Mesothelial cell of epicardium (in vitro differentiated cells): ENCODE data around the gene KCTD1. TPM values are rescaled to one million over a fixed set of nuclear protein-coding genes. Genes with fewer than 3 reads are reported as not detected.
A peak's percentile ranks its signal among the peaks of the same experiment; 100 is the strongest.

Source experiments
- DNase-seq, 2 experiments: peaks; one replicate each; pipeline ENCODE4 v3.0.0; 2021; ENCODE audit warnings: low spot score in 2 of 2; ENCODE audit not compliant: unreplicated experiment in 2 of 2
- H3K27ac Mint-ChIP-seq: 2 replicates; pipeline ENCODE4 v1.8.0; 2021; ENCODE audit warnings: mixed read lengths
- H3K27me3 Mint-ChIP-seq: 2 replicates; pipeline ENCODE4 v1.8.0; 2021; ENCODE audit warnings: low read depth, mixed read lengths
- H3K36me3 Mint-ChIP-seq: 2 replicates; pipeline ENCODE4 v1.8.0; 2021; ENCODE audit warnings: mixed read lengths
- H3K4me1 Mint-ChIP-seq: 2 replicates; pipeline ENCODE4 v1.8.0; 2021; ENCODE audit warnings: mixed read lengths
- H3K4me3 Mint-ChIP-seq: 2 replicates; pipeline ENCODE4 v1.8.0; 2021; ENCODE audit warnings: mild to moderate bottlenecking, moderate library complexity, mixed read lengths
- H3K9me3 Mint-ChIP-seq: 2 replicates; pipeline ENCODE4 v1.8.0; 2021; ENCODE audit warnings: mixed read lengths
- total RNA-seq: library from RNA; stranded (reverse); gene quantifications from 3 replicates; pipeline ENCODE4 v1.2.1, GENCODE V29; 2021
- TF ChIP-seq, protein P1 (sequence below): fragments of 200-600 bp; sonication (generic); IDR thresholded peaks from one replicate; pipeline ENCODE4 v1.5.0; 2021; ENCODE audit warnings: antibody characterized with exemption; ENCODE audit not compliant: unreplicated experiment

KCTD1 gene
- total RNA-seq, 1 donor from 2014 or later: 38.5 TPM

DNA sequence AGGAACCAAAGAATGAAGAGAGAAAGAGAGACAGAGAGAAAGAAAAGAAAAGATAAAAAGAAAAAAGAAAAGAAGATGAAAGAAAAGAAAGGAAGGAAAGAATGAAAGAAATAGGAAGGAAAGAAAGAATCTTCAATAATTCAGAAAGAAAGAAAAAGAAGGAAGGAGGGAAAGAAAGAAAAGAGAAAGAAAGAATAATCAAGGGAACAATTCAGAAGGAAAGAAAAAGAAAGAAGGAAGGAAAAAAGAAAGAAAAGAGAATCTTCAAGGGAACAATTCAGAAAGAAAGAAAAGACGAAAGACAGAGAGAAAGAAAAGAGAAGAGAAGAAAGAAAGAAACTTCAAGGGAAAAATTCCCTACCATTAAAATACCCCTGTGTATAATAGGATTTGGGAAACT is 5.6 kb upstream of the KCTD1 start:
- H3K4me1 Mint-ChIP-seq: peaks cover 12% of the 10 kb centered on the region
- peaks cover 37% of the 10 kb centered on the region for H3K27me3 Mint-ChIP-seq
- DNase-seq: no peak
- no peaks in the 10 kb centered on the region for H3K9me3 Mint-ChIP-seq
- no peaks in the 10 kb centered on the region for H3K36me3 Mint-ChIP-seq
- no peak overlapping the region for H3K27ac Mint-ChIP-seq
- no peak overlapping the region for H3K4me3 Mint-ChIP-seq
- TF ChIP-seq, protein P1, sequence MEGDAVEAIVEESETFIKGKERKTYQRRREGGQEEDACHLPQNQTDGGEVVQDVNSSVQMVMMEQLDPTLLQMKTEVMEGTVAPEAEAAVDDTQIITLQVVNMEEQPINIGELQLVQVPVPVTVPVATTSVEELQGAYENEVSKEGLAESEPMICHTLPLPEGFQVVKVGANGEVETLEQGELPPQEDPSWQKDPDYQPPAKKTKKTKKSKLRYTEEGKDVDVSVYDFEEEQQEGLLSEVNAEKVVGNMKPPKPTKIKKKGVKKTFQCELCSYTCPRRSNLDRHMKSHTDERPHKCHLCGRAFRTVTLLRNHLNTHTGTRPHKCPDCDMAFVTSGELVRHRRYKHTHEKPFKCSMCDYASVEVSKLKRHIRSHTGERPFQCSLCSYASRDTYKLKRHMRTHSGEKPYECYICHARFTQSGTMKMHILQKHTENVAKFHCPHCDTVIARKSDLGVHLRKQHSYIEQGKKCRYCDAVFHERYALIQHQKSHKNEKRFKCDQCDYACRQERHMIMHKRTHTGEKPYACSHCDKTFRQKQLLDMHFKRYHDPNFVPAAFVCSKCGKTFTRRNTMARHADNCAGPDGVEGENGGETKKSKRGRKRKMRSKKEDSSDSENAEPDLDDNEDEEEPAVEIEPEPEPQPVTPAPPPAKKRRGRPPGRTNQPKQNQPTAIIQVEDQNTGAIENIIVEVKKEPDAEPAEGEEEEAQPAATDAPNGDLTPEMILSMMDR: no peak

DNA sequence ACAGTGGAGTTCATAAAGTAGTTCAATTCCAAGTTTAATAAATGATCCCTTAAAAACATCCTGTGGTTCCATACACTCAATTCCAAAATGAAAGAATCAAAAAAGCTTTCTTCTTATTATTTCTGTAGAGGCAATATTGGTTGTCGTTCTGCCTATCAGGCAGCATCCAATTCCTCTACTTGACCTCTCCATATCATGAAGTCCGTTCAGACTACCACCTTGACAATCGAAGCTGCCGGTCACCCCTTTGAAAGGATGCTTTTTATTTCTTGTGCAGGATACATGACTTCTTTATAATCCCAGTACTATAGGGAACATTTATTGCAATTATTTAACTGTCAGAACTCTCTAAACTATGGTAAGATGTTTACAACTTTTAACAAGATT is 3.3 kb upstream of the KCTD1 start:
- DNase-seq: no peak
- no peak overlapping the region for H3K27ac Mint-ChIP-seq
- peaks cover 37% of the 10 kb centered on the region for H3K27me3 Mint-ChIP-seq
- no peaks in the 10 kb centered on the region for H3K9me3 Mint-ChIP-seq
- TF ChIP-seq, protein P1: no peak
- H3K36me3 Mint-ChIP-seq: no peaks in the 10 kb centered on the region
- peak overlapping the region; percentile 58 for H3K4me3 Mint-ChIP-seq
- H3K4me1 Mint-ChIP-seq: peaks cover 20% of the 10 kb centered on the region

DNA sequence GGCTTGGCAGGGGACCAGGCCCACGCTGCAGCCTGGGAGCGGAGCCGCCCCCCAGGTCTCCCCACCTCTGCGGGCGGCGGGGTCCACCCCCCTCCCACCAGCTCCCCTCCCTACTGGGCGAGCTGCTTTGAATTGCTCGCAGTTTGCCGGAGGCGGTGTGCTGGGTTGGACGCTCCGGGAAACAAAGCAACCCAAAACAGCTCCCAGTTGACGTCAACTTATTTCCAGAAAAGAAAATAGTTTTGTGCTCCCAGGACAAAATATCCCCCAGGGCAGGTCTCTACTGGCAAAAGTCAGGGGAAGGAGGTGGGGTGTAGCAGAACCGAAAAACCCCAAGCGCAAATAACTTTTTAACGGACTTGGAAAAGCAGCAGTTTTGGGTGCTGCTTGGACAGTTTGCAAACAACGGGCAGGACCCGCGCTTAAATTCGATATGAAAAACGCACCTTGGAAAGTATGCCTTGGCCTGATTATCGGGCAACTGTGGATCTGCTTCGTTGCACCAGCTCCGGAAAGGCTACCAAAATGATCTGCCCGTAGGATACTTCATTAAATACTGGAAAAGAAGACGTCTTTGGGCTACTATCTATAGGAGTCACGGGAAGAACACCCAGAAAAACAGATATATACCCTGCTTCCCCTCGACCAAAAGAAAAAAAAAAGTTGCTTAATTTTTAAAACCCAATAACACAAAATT is 2.8 kb upstream of the KCTD1 start:
- peak; percentile 28 to 62 for DNase-seq
- Mint-ChIP-seq H3K4me1 (peaks cover 26% of the 10 kb centered on the region), H3K36me3 (no peaks in the 10 kb centered on the region), H3K4me3 (peak overlapping the region; percentile 58), H3K27ac (peak overlapping the region; percentile 53), H3K9me3 (no peaks in the 10 kb centered on the region), H3K27me3 (peaks cover 37% of the 10 kb centered on the region)
- TF ChIP-seq, protein P1: no peak

DNA sequence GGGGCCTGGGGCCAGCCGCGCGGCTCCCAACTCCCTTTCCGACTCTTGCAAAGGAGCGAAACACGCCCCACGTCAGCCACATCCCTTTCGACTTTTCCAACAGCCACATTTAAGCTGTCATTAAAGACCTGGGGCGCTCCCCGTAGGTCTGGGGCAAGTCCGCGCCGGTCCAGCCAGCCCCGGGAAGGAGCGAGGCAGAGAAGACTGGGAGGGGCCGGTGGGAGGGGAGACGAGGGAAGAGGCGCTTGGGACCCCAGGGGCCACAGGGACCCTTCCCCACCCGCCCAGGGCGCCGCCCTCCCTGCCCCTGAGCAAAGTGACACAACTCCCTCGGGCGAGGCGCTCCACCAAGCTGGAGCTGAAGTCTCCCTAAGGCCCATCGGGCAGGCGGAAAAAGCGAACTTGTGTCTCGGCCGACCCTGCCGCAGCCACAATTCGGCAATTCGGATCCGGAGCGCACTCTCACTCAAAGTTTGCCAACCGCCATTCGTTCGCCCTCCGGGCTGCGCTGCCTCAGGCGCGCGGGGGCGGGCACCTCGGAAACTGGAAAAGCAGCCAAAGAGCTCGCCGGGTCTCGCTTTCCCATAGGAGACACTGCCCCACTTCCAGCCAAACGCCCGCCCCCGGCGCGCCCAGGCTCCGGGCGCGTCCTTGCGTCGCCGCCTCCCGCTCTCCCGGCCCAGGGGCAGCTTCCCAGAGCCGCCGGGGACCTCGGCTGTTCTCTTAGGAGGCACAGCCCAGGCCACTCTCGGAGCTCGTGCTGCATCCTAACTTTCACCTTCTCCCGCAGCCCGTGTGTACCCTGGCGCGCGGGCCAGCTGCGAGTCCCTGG is 1.1 kb upstream of the KCTD1 start:
- Mint-ChIP-seq H3K4me1 (peaks cover 42% of the 10 kb centered on the region), H3K4me3 (peak overlapping the region; percentile 72), H3K36me3 (no peaks in the 10 kb centered on the region), H3K9me3 (no peaks in the 10 kb centered on the region), H3K27ac (peak overlapping the region; percentile 82), H3K27me3 (peaks cover 37% of the 10 kb centered on the region)
- TF ChIP-seq, protein P1: no peak
- DNase-seq: peak; percentile 22 to 71

DNA sequence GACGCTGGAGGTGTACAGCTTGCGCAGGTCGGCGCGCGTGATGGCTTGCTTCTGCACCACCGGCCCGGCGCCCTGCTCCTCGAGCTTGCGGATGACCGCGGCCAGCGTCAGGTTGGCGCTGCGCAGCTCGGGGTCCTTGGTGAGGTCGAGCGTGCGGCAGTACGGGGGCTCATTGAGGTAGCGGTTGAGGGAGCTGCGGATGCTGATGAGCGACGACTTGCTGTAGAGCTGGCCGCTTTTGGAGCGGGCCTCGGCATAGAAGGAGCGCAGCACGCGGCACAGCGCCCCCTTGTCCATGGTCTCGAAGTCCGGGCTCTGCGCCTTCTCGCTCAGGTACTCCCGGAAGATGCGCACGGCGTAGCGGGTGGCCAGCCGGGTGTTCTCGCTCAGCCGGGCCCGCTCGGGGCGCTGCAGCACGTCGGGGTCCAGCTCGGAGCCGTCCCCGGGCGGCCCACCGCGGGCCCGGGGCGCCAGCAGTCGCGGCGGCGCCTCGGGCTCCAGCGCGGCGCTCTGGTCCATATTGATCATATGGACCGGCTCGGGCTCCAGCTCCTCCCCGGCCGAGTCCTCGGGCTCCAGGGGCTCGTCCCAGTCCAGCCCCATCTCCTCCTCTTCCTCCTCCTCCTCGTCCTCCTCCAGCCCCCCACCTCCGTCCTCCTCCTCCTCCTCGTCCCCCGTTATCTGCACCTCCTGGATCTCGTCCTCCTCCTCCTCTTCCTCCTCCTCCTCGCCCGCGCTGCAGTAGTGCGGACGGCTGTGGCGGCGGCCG is 523 bp downstream of the KCTD1 start:
- peak; percentile 65 to 84 for DNase-seq
- TF ChIP-seq, protein P1: peak; percentile 48
- Mint-ChIP-seq H3K36me3 (no peaks in the 10 kb centered on the region), H3K4me1 (peaks cover 57% of the 10 kb centered on the region), H3K27me3 (peaks cover 23% of the 10 kb centered on the region), H3K9me3 (no peaks in the 10 kb centered on the region), H3K27ac (peak overlapping the region; percentile 66), H3K4me3 (peak overlapping the region; percentile 86)
